Measurements from ENCODE around the gene CCDC91. TPM values are rescaled to one million over a fixed set of nuclear protein-coding genes. Genes with fewer than 3 reads are reported as not detected.

The CCDC91 gene
- total RNA-seq, 1 experiment from 2014 or later = 35.9 TPM

- no peak overlapping the region for H3K4me3 Mint-ChIP-seq (ENCODE audit: unreplicated experiment)
- peaks cover 12% of the 10 kb centered on the region for H3K9me3 Mint-ChIP-seq (ENCODE audit: unreplicated experiment)
- POLR2A ChIA-PET = interaction anchor here (0.8 kb wide), 1 partner anchor 19 kb away, joined by 3 read pairs; no protein-coding TSS in a partner anchor
- no peak for TF ChIP-seq CTCF (IDR thresholded peaks at IDR 0.05; ENCODE audit: unreplicated experiment)
- intact Hi-C loops (cut with micrococcal nuclease) = no loop called here
- BruUV-seq (replicated peaks) = no TSS peak
- peaks cover 13% of the 10 kb centered on the region for H3K36me3 Mint-ChIP-seq (ENCODE audit: insufficient read depth, unreplicated experiment)
- H3K4me1 Mint-ChIP-seq (ENCODE audit: insufficient read depth, unreplicated experiment) = peaks cover 6% of the 10 kb centered on the region
- no peaks in the 10 kb centered on the region for H3K27me3 Mint-ChIP-seq (ENCODE audit: insufficient read depth, unreplicated experiment)
- CTCF ChIA-PET = interaction anchor here (0.6 to 0.9 kb wide), 2 partner anchors 12 to 308 kb away, joined by 3 read pairs; no protein-coding TSS in a partner anchor
- no peak for DNase-seq (ENCODE audit: unreplicated experiment)
- H3K27ac Mint-ChIP-seq (ENCODE audit: low read depth, unreplicated experiment) = peak overlapping the region; percentile 39
Measured at GRCh38 chr12:28313631-28314030, 123.4 kb downstream of the CCDC91 start.

GRCh38 chr12:28316049-28316448 is 125.8 kb downstream of the CCDC91 start:
- ChIA-PET POLR2A (no interaction called here), CTCF (no interaction called here)
- intact Hi-C loops (cut with micrococcal nuclease) = no loop called here
- Mint-ChIP-seq H3K27ac (ENCODE audit: low read depth, unreplicated experiment) (no peak overlapping the region), H3K27me3 (ENCODE audit: insufficient read depth, unreplicated experiment) (no peaks in the 10 kb centered on the region), H3K36me3 (ENCODE audit: insufficient read depth, unreplicated experiment) (peaks cover 13% of the 10 kb centered on the region), H3K9me3 (ENCODE audit: unreplicated experiment) (peaks cover 12% of the 10 kb centered on the region), H3K4me3 (ENCODE audit: unreplicated experiment) (no peak overlapping the region), H3K4me1 (ENCODE audit: insufficient read depth, unreplicated experiment) (peaks cover 6% of the 10 kb centered on the region)
- no TSS peak for BruUV-seq (replicated peaks)
- TF ChIP-seq CTCF (IDR thresholded peaks at IDR 0.05; ENCODE audit: unreplicated experiment) = no peak
- no peak for DNase-seq (ENCODE audit: unreplicated experiment)

- intact Hi-C loops (cut with micrococcal nuclease) = no loop called here
- CTCF ChIA-PET = interaction anchor here (0.7 kb wide), 1 partner anchor 577 kb away, joined by 3 read pairs; no protein-coding TSS in a partner anchor
- DNase-seq (ENCODE audit: unreplicated experiment) = no peak
- Mint-ChIP-seq H3K4me3 (ENCODE audit: unreplicated experiment) (no peak overlapping the region), H3K36me3 (ENCODE audit: insufficient read depth, unreplicated experiment) (peaks cover 13% of the 10 kb centered on the region), H3K4me1 (ENCODE audit: insufficient read depth, unreplicated experiment) (peaks cover 5% of the 10 kb centered on the region), H3K27me3 (ENCODE audit: insufficient read depth, unreplicated experiment) (no peaks in the 10 kb centered on the region), H3K9me3 (ENCODE audit: unreplicated experiment) (peaks cover 12% of the 10 kb centered on the region), H3K27ac (ENCODE audit: low read depth, unreplicated experiment) (no peak overlapping the region)
- no peak for TF ChIP-seq CTCF (IDR thresholded peaks at IDR 0.05; ENCODE audit: unreplicated experiment)
- BruUV-seq (replicated peaks) = no TSS peak
- POLR2A ChIA-PET = interaction anchor here (1.1 kb wide), 1 partner anchor 8 kb away, joined by 4 read pairs; no protein-coding TSS in a partner anchor
Measured at GRCh38 chr12:28318273-28318672, 128.0 kb downstream of the CCDC91 start.

GRCh38 chr12:28320353-28320752 is 130.1 kb downstream of the CCDC91 start:
- intact Hi-C loops (cut with micrococcal nuclease) = no loop called here
- H3K9me3 Mint-ChIP-seq (ENCODE audit: unreplicated experiment) = peaks cover 12% of the 10 kb centered on the region
- H3K36me3 Mint-ChIP-seq (ENCODE audit: insufficient read depth, unreplicated experiment) = peaks cover 6% of the 10 kb centered on the region
- BruUV-seq (replicated peaks) = no TSS peak
- H3K27me3 Mint-ChIP-seq (ENCODE audit: insufficient read depth, unreplicated experiment) = no peaks in the 10 kb centered on the region
- ChIA-PET CTCF (no interaction called here), POLR2A (no interaction called here)
- no peak overlapping the region for H3K4me3 Mint-ChIP-seq (ENCODE audit: unreplicated experiment)
- no peak for DNase-seq (ENCODE audit: unreplicated experiment)
- TF ChIP-seq CTCF (IDR thresholded peaks at IDR 0.05; ENCODE audit: unreplicated experiment) = no peak
- no peaks in the 10 kb centered on the region for H3K4me1 Mint-ChIP-seq (ENCODE audit: insufficient read depth, unreplicated experiment)
- H3K27ac Mint-ChIP-seq (ENCODE audit: low read depth, unreplicated experiment) = no peak overlapping the region

Data from MCF 10A (cell line).